ENCODE measurements around the gene SFXN5. TPM values are rescaled to one million over a fixed set of nuclear protein-coding genes. Genes with fewer than 3 reads are reported as not detected.

SFXN5 gene
- total RNA-seq, 1 donor from 2014 or later, result 13.7 TPM

- TF ChIP-seq, protein P1, sequence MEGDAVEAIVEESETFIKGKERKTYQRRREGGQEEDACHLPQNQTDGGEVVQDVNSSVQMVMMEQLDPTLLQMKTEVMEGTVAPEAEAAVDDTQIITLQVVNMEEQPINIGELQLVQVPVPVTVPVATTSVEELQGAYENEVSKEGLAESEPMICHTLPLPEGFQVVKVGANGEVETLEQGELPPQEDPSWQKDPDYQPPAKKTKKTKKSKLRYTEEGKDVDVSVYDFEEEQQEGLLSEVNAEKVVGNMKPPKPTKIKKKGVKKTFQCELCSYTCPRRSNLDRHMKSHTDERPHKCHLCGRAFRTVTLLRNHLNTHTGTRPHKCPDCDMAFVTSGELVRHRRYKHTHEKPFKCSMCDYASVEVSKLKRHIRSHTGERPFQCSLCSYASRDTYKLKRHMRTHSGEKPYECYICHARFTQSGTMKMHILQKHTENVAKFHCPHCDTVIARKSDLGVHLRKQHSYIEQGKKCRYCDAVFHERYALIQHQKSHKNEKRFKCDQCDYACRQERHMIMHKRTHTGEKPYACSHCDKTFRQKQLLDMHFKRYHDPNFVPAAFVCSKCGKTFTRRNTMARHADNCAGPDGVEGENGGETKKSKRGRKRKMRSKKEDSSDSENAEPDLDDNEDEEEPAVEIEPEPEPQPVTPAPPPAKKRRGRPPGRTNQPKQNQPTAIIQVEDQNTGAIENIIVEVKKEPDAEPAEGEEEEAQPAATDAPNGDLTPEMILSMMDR (IDR thresholded peaks at IDR 0.05; ENCODE audit: partially characterized antibody, unreplicated experiment), result no peak
- peaks cover 2% of the 10 kb centered on the region for H3K27me3 Mint-ChIP-seq (ENCODE audit: unreplicated experiment)
- DNase-seq, result no peak
- H3K9me3 Mint-ChIP-seq (ENCODE audit: unreplicated experiment), result peaks cover 6% of the 10 kb centered on the region
- H3K36me3 Mint-ChIP-seq (ENCODE audit: unreplicated experiment), result peaks cover 8% of the 10 kb centered on the region
- no peak overlapping the region for H3K27ac Mint-ChIP-seq (ENCODE audit: unreplicated experiment)
- peaks cover 7% of the 10 kb centered on the region for H3K4me1 Mint-ChIP-seq (ENCODE audit: low read depth, unreplicated experiment)
- no peak overlapping the region for H3K4me3 Mint-ChIP-seq (ENCODE audit: unreplicated experiment)
Measured at GRCh38 chr2:73053316-73054114, 18.0 kb downstream of the SFXN5 start.

DNA sequence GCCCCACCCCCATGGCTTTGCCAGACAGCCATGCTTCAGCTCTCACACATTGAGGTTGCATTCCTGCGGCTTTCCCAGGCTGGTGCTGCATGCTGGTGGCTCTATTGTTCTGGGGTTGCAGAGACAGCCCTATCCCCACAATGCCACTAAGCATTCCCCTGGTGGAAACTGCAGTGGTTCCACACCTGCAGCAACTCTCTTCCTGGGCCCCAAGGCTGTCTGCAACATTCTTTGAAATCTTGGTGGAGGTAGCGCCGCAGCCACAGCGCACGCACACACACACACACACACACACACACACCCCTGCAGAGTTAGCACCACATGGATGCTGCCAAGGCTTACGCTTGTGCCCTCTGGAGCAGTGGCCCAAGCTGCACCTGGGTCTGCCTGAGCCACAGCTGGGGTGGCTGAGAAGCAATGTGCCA lies 21.4 kb downstream of the SFXN5 start:
- TF ChIP-seq, protein P1 (IDR thresholded peaks at IDR 0.05; ENCODE audit: partially characterized antibody, unreplicated experiment), result no peak
- Mint-ChIP-seq H3K4me3 (ENCODE audit: unreplicated experiment) (no peak overlapping the region), H3K27me3 (ENCODE audit: unreplicated experiment) (peaks cover 2% of the 10 kb centered on the region), H3K4me1 (ENCODE audit: low read depth, unreplicated experiment) (peaks cover 7% of the 10 kb centered on the region), H3K27ac (ENCODE audit: unreplicated experiment) (no peak overlapping the region), H3K36me3 (ENCODE audit: unreplicated experiment) (no peaks in the 10 kb centered on the region), H3K9me3 (ENCODE audit: unreplicated experiment) (peaks cover 3% of the 10 kb centered on the region)
- DNase-seq, result no peak

- Mint-ChIP-seq H3K36me3 (ENCODE audit: unreplicated experiment) (no peaks in the 10 kb centered on the region), H3K4me1 (ENCODE audit: low read depth, unreplicated experiment) (no peaks in the 10 kb centered on the region), H3K4me3 (ENCODE audit: unreplicated experiment) (no peak overlapping the region), H3K27me3 (ENCODE audit: unreplicated experiment) (no peaks in the 10 kb centered on the region), H3K27ac (ENCODE audit: unreplicated experiment) (no peak overlapping the region), H3K9me3 (ENCODE audit: unreplicated experiment) (no peaks in the 10 kb centered on the region)
- TF ChIP-seq, protein P1 (IDR thresholded peaks at IDR 0.05; ENCODE audit: partially characterized antibody, unreplicated experiment), result no peak
- no peak for DNase-seq
Measured at GRCh38 chr2:73043929-73044832, 27.3 kb downstream of the SFXN5 start.

DNA sequence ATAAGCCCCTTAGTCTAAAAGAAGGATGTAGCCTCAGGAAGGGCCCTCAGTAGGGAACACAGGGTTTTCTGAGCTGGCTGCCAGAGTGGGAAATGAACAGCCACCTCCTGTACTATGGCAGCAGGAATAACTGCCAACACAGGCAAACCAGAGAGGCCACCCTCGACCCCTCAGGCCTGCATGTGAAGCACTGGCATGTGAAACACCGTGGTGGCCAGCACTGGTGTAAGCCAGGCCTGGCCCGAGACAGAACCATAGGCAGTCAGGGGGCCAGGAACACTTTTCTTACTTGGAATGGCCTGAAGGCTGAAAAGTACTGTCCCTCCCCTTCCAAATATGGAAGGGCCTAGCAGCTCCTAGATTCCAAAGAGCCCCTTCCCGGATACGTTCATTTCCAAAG lies 28.2 kb downstream of the SFXN5 start:
- no peaks in the 10 kb centered on the region for H3K36me3 Mint-ChIP-seq (ENCODE audit: unreplicated experiment)
- no peak overlapping the region for H3K4me3 Mint-ChIP-seq (ENCODE audit: unreplicated experiment)
- H3K27me3 Mint-ChIP-seq (ENCODE audit: unreplicated experiment), result no peaks in the 10 kb centered on the region
- H3K27ac Mint-ChIP-seq (ENCODE audit: unreplicated experiment), result no peak overlapping the region
- TF ChIP-seq, protein P1 (IDR thresholded peaks at IDR 0.05; ENCODE audit: partially characterized antibody, unreplicated experiment), result no peak
- no peaks in the 10 kb centered on the region for H3K4me1 Mint-ChIP-seq (ENCODE audit: low read depth, unreplicated experiment)
- no peaks in the 10 kb centered on the region for H3K9me3 Mint-ChIP-seq (ENCODE audit: unreplicated experiment)
- no peak for DNase-seq
